SU-DHL-6 (cell line): ENCODE results near the gene TRRAP.

ENCODE experiments used
- H2AFZ ChIP-seq: fragments of 200-600 bp; sonication (generic); 2 replicates; pipeline ENCODE4 v1.6.1; 2014; ENCODE audit warnings: low read depth, mild to moderate bottlenecking, moderate library complexity, mixed read lengths, antibody characterized with exemption, low read length; ENCODE audit not compliant: severe bottlenecking
- H3F3A ChIP-seq: fragments of 200-600 bp; shearing (Covaris generic); 2 replicates; pipeline ENCODE4 v1.6.0; 2016; ENCODE audit warnings: antibody characterized with exemption, mild to moderate bottlenecking; ENCODE audit not compliant: insufficient read depth
- H3K27ac ChIP-seq: fragments of 200-600 bp; sonication (generic); 2 replicates; pipeline ENCODE4 v1.5.1; 2016; ENCODE audit warnings: low read depth, mild to moderate bottlenecking, low read length, moderate library complexity, mixed read lengths
- H3K27me3 ChIP-seq: fragments of 200-600 bp; sonication (generic), shearing (Covaris generic); 2 replicates; pipeline ENCODE4 v1.6.0; 2014; ENCODE audit warnings: mild to moderate bottlenecking, low read length
- H3K36me3 ChIP-seq: fragments of 200-600 bp; sonication (generic); 2 replicates; pipeline ENCODE4 v1.6.1; 2014; ENCODE audit warnings: mild to moderate bottlenecking, low read length, mixed read lengths
- H3K4me2 ChIP-seq: fragments of 300-600, 200-600 bp; shearing (Covaris generic), sonication (generic); 2 replicates; pipeline ENCODE4 v1.6.0; 2014; ENCODE audit warnings: low read length, low read depth, mild to moderate bottlenecking; ENCODE audit not compliant: poor library complexity, severe bottlenecking
- H3K4me3 ChIP-seq: fragments of 200-600 bp; sonication (generic); 2 replicates; pipeline ENCODE4 v1.5.1; 2014; ENCODE audit warnings: antibody characterized with exemption, low read length, mild to moderate bottlenecking, mixed read lengths; ENCODE audit not compliant: insufficient read depth, poor library complexity, severe bottlenecking
- H3K79me2 ChIP-seq: fragments of 200-600 bp; sonication (generic); 2 replicates; pipeline ENCODE4 v1.6.1; 2014; ENCODE audit warnings: mild to moderate bottlenecking, low read length, moderate library complexity; ENCODE audit not compliant: insufficient read depth
- H3K9ac ChIP-seq: fragments of 200-600 bp; sonication (generic); 2 replicates; pipeline ENCODE4 v1.7.0; 2014; ENCODE audit warnings: mild to moderate bottlenecking, low read length
- H3K9me2 ChIP-seq: fragments of 200-600 bp; sonication (generic); replicated peaks from 2 replicates; pipeline ENCODE4 v1.6.1; 2014; ENCODE audit warnings: low read length; ENCODE audit not compliant: insufficient read depth
- H3K9me3 ChIP-seq: fragments of 200-600 bp; sonication (generic); 2 replicates; pipeline ENCODE4 v1.6.1; 2014; ENCODE audit warnings: low read length, mixed read lengths; ENCODE audit not compliant: insufficient read depth
- H4K20me1 ChIP-seq: fragments of 200-600 bp; sonication (generic); 2 replicates; pipeline ENCODE4 v1.6.1; 2014; ENCODE audit warnings: low read depth, mild to moderate bottlenecking, antibody characterized with exemption, low read length, moderate library complexity, mixed read lengths
- CTCF ChIP-seq: fragments of 200-600 bp; sonication (generic); IDR thresholded peaks from one replicate; pipeline ENCODE4 v1.5.1; 2017; ENCODE audit warnings: antibody characterized with exemption, mild to moderate bottlenecking, low read length, moderate library complexity; ENCODE audit not compliant: insufficient read depth, poor library complexity, severe bottlenecking
- EZH2phosphoT487 ChIP-seq: fragments of 200-600 bp; sonication (generic), shearing (Covaris generic); conservative IDR thresholded peaks from 2 replicates; pipeline ENCODE4 v1.6.1; 2018; ENCODE audit warnings: mild to moderate bottlenecking, antibody characterized with exemption, low read length, moderate library complexity, mixed read lengths

TRRAP gene

GRCh38 chr7:98911916-98912315 is 33.6 kb downstream of the TRRAP start:
- H3F3A ChIP-seq = no peaks in the 10 kb centered on the region
- H2AFZ ChIP-seq = no peak overlapping the region
- H3K4me2 ChIP-seq = no peak overlapping the region
- TF ChIP-seq EZH2phosphoT487 = no peak
- no peak for TF ChIP-seq CTCF
- H3K36me3 ChIP-seq = peaks cover 46% of the 10 kb centered on the region; the same call in 1 of the 2 replicates
- H3K9me2 ChIP-seq = no peaks in the 10 kb centered on the region
- H3K79me2 ChIP-seq = no peaks in the 10 kb centered on the region
- no peaks in the 10 kb centered on the region for H3K27me3 ChIP-seq
- no peak overlapping the region for H3K27ac ChIP-seq
- no peak overlapping the region for H3K4me3 ChIP-seq
- H3K9me3 ChIP-seq = no peaks in the 10 kb centered on the region
- no peaks in the 10 kb centered on the region for H4K20me1 ChIP-seq
- H3K9ac ChIP-seq = no peak overlapping the region

DNA sequence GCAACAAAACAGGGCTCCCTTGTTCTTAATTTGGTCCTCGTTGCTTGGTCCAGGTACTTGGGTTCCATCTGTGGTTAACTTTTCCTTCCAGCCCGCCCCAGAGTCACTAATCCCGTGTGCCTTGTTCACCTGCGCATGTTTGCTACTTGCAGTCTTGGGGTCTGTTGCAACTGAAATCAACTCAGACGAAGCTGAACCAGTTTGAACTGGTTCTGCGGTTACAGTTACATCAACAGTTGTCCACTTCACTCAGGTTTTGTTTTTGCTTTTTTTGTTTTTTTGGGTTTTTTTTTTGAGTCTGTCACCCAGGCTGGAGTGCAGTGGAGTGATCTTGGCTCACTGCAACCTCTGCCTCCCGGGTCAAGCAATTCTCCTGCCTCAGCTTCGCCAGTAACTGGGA is 34.7 kb downstream of the TRRAP start:
- no peaks in the 10 kb centered on the region for H3F3A ChIP-seq
- no peaks in the 10 kb centered on the region for H3K9me3 ChIP-seq
- H3K9ac ChIP-seq = no peak overlapping the region
- H3K79me2 ChIP-seq = no peaks in the 10 kb centered on the region
- H3K4me2 ChIP-seq = no peak overlapping the region
- no peak overlapping the region for H2AFZ ChIP-seq
- peaks cover 46% of the 10 kb centered on the region; the same call in 1 of the 2 replicates for H3K36me3 ChIP-seq
- no peak overlapping the region for H3K27ac ChIP-seq
- no peaks in the 10 kb centered on the region for H3K27me3 ChIP-seq
- H3K9me2 ChIP-seq = no peaks in the 10 kb centered on the region
- no peak overlapping the region for H3K4me3 ChIP-seq
- no peaks in the 10 kb centered on the region for H4K20me1 ChIP-seq
- TF ChIP-seq EZH2phosphoT487 (no peak), CTCF (no peak)

DNA sequence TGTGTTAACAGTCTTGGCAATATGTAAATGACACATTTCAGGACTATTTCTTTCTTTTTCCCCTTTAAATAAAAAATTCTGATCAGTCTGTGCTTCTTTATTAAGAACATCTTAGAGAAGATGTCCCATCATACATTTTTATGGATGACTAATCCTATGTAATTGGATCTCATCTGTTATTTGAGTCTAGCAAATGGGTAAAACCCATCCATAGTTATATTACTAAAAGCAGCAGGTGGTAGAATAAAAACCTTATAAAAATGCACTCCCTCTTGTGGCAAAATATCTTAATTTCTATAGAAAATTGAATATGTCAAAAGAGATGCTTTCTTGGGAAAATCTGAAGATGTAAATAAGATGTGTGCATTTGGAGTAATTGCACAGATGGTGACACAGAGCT is 35.3 kb downstream of the TRRAP start:
- Histone ChIP-seq H3K79me2 (no peaks in the 10 kb centered on the region), H3F3A (no peaks in the 10 kb centered on the region), H3K27me3 (no peaks in the 10 kb centered on the region), H3K27ac (no peak overlapping the region), H3K9me3 (no peaks in the 10 kb centered on the region), H3K9me2 (no peaks in the 10 kb centered on the region), H3K36me3 (peaks cover 49% of the 10 kb centered on the region; the same call in 1 of the 2 replicates), H4K20me1 (no peaks in the 10 kb centered on the region), H3K4me3 (no peak overlapping the region), H3K9ac (no peak overlapping the region), H3K4me2 (no peak overlapping the region), H2AFZ (no peak overlapping the region)
- TF ChIP-seq EZH2phosphoT487 = no peak
- no peak for TF ChIP-seq CTCF

DNA sequence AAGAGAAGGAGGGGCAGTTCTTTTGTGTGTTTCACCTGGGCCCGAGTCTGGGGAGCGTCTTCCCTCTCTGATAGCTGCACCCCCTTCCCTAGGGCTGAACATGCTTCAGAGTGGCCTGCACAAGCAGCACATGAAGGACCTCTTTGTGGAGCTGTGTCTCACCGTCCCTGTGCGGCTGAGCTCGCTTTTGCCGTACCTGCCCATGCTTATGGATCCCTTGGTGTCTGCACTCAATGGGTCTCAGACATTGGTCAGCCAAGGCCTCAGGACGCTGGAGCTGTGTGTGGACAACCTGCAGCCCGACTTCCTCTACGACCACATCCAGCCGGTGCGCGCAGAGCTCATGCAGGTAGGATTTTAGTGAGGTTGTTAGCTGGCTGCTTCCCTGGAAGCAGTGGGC is 39.0 kb downstream of the TRRAP start:
- Histone ChIP-seq H3K79me2 (no peaks in the 10 kb centered on the region), H3K4me3 (no peak overlapping the region), H3K36me3 (peaks cover 29% of the 10 kb centered on the region; the same call in 1 of the 2 replicates), H3K9me3 (no peaks in the 10 kb centered on the region), H3F3A (no peaks in the 10 kb centered on the region), H4K20me1 (no peaks in the 10 kb centered on the region; the same call in 1 of the 2 replicates), H3K27me3 (no peaks in the 10 kb centered on the region), H3K27ac (no peak overlapping the region), H3K9me2 (no peaks in the 10 kb centered on the region), H3K4me2 (no peak overlapping the region), H3K9ac (no peak overlapping the region), H2AFZ (no peak overlapping the region)
- no peak for TF ChIP-seq CTCF
- TF ChIP-seq EZH2phosphoT487 = no peak
